ENCODE measurements around the gene QSOX2.

GRCh38 chr9:136182850-136183422 lies 62.7 kb downstream of the QSOX2 start:
- TF ChIP-seq CTCF (IDR thresholded peaks at IDR 0.05; ENCODE audit: low read length): no peak
- TF ChIP-seq EZH2 (optimal IDR thresholded peaks at IDR 0.05; ENCODE audit: low read depth, low read length): no peak
